ENCODE measurements around the gene ZAP70. TPM values are rescaled to one million over a fixed set of nuclear protein-coding genes. Genes with fewer than 3 reads are reported as not detected.

Gene ZAP70
- total and polyA plus RNA-seq, 2 donors (not counting 3 experiments of a cell fraction or from before 2014, with no cell fraction given) = 0.14 TPM; not detected in 1

GRCh38 chr2:97738179-97739019 is 25.0 kb downstream of the ZAP70 start:
- H3K4me2 ChIP-seq (ENCODE audit: insufficient read depth, low read length) = no peak overlapping the region
- no peaks in the 10 kb centered on the region for H4K20me1 ChIP-seq (replicated peaks; ENCODE audit: control insufficient read depth, extremely low read depth, insufficient read depth, low read length)
- no peak for FAIRE-seq
- dilution Hi-C loops (cut with MboI; ENCODE audit: extremely low pct_ligation_motif_present, low sequenced_read_pairs) (no loop called here), intact Hi-C loops (cut with micrococcal nuclease) (no loop called here)
- H3K27ac ChIP-seq (ENCODE audit: insufficient read depth, low read depth, low read length) = no peak overlapping the region
- H3K27me3 ChIP-seq (ENCODE audit: control insufficient read depth in 2 of 2, insufficient read depth in 2 of 2, low read length in 2 of 2) = no peaks in the 10 kb centered on the region
- ChIA-PET CTCF (no interaction called here), POLR2A (no interaction called here)
- H2AFZ ChIP-seq (ENCODE audit: low read depth, low read length) = no peak overlapping the region
- H3K9ac ChIP-seq (replicated peaks; ENCODE audit: extremely low read depth, insufficient read depth, low read length) = no peak overlapping the region
- H3K79me2 ChIP-seq (ENCODE audit: control insufficient read depth, insufficient read depth, low read length) = no peaks in the 10 kb centered on the region
- no TSS peak for BruUV-seq (replicated peaks)
- no peaks in the 10 kb centered on the region for H3K36me3 ChIP-seq (ENCODE audit: control insufficient read depth in 2 of 2, extremely low read depth in 1 of 2, insufficient read depth in 2 of 2, low read length in 2 of 2)
- TF ChIP-seq GATA2 (IDR thresholded peaks at IDR 0.05; ENCODE audit: insufficient read depth, insufficient read length, low read depth, low read length) (no peak), EZH2 (IDR thresholded peaks at IDR 0.05; ENCODE audit: borderline replicate concordance, low read depth, low read length, severe bottlenecking) (no peak), POLR2A (IDR thresholded peaks at IDR 0.05; ENCODE audit: low read depth, low read length) (no peak), FOS (IDR thresholded peaks at IDR 0.05; ENCODE audit: borderline replicate concordance, insufficient read depth, low read length) (no peak), CTCF (IDR thresholded peaks at IDR 0.05; ENCODE audit: extremely low read depth in 1 of 2, insufficient read depth in 1 of 2, low read depth in 1 of 2, low read length in 2 of 2) (no peak), POLR2AphosphoS5 (IDR thresholded peaks at IDR 0.05; ENCODE audit: insufficient read depth, low read depth, low read length) (no peak), JUN (IDR thresholded peaks at IDR 0.05; ENCODE audit: borderline replicate concordance, insufficient read depth, insufficient read length, low read depth) (no peak)
- no peaks in the 10 kb centered on the region for H3K9me1 ChIP-seq (replicated peaks; ENCODE audit: control insufficient read depth, extremely low read depth, insufficient read depth, low read length)
- H3K4me3 ChIP-seq (replicated peaks in 1 of 3; ENCODE audit: insufficient read depth in 1 of 3, low read depth in 1 of 3, low read length in 3 of 3) = no peak overlapping the region
- H3K9me3 ChIP-seq (replicated peaks; ENCODE audit: control insufficient read depth, insufficient read depth, low read length) = no peaks in the 10 kb centered on the region
- DNase-seq (ENCODE audit: low read depth, low spot score) = no peak
- peaks cover 7% of the 10 kb centered on the region for H3K4me1 ChIP-seq (ENCODE audit: control insufficient read depth, extremely low read depth, insufficient read depth, low read length)
